RPMI7951 (cell line): Measurements from ENCODE around the gene EIF3K. TPM values are rescaled to one million over a fixed set of nuclear protein-coding genes. Genes with fewer than 3 reads are reported as not detected.

ENCODE experiments used
- DNase-seq: peaks from one replicate; pipeline ENCODE4 v3.0.0-alpha.2; 2012; ENCODE audit warnings: low read depth
- total RNA-seq: library from RNA; depleted of rRNA; stranded (reverse); fragments of >200 nt; shearing (Covaris generic); gene quantifications from 2 replicates; pipeline ENCODE4 v1.2.3, GENCODE V29; 2014; rRNA removed

EIF3K gene
- total RNA-seq, 1 experiment from 2014 or later = 689 TPM

GRCh38 chr19:38684078-38684861 lies 65.3 kb downstream of the EIF3K start:
- peak; percentile 96 for DNase-seq

GRCh38 chr19:38684862-38685665 lies 66.1 kb downstream of the EIF3K start:
- no peak for DNase-seq

- peak; percentile 72 for DNase-seq
Measured at GRCh38 chr19:38685666-38686529, 66.9 kb downstream of the EIF3K start.

- no peak for DNase-seq
Measured at GRCh38 chr19:38686530-38686888, 67.5 kb downstream of the EIF3K start.

Other genes starting within 250 kb of the EIF3K start
- 478 and 533 TPM in 2 replicates for gene PSMD8, start 244.6 kb upstream of the EIF3K start, total RNA-seq
- gene GGN, start 231.2 kb upstream of the EIF3K start, total RNA-seq = 0.36 TPM in 1 of 2 replicates, not detected in the other
- gene SPRED3, start 230.5 kb upstream of the EIF3K start, total RNA-seq = 0.72 and 0.78 TPM in 2 replicates
- gene FAM98C, start 216.1 kb upstream of the EIF3K start, total RNA-seq = 8.7 and 14.6 TPM in 2 replicates
- gene RASGRP4, start 193.0 kb upstream of the EIF3K start, total RNA-seq = not detected in 2 replicates
- under 0.01 TPM in 1 of 2 replicates, not detected in the other for gene RYR1, start 185.5 kb upstream of the EIF3K start, total RNA-seq
- 0.39 TPM in 1 of 2 replicates, not detected in the other for gene MAP4K1, start 1.2 kb upstream of the EIF3K start, total RNA-seq
- gene ACTN4, start 28.5 kb downstream of the EIF3K start, total RNA-seq = 306 and 358 TPM in 2 replicates
- not detected in 2 replicates for gene CAPN12, start 125.3 kb downstream of the EIF3K start, total RNA-seq
- gene LGALS7, start 154.3 kb downstream of the EIF3K start, total RNA-seq = not detected in 2 replicates
- not detected in 2 replicates for gene LGALS7B, start 170.0 kb downstream of the EIF3K start, total RNA-seq
- not detected in 2 replicates for gene LGALS4, start 193.8 kb downstream of the EIF3K start, total RNA-seq
- gene ECH1, start 212.6 kb downstream of the EIF3K start, total RNA-seq = 34.5 and 40.8 TPM in 2 replicates
- gene HNRNPL, start 230.8 kb downstream of the EIF3K start, total RNA-seq = 229 and 286 TPM in 2 replicates